Muscle layer of duodenum (tissue), 2 donors: Measurements from ENCODE around the gene FAM193B.
"Not testable (repeated sequence)": the region's sequence is repeated elsewhere in the genome, so short reads cannot be mapped to it uniquely, and the experiment has no call there.

ENCODE experiments used
- H3K27ac ChIP-seq: one replicate; pipeline ENCODE4 v1.7.0; 2013; ENCODE audit warnings: mild to moderate bottlenecking, low read length
- H3K27me3 ChIP-seq: one replicate; pipeline ENCODE4 v1.7.0; 2013; ENCODE audit warnings: low read depth, mild to moderate bottlenecking, control low read depth, low read length
- H3K36me3 ChIP-seq, 2 donors: one replicate each; pipeline ENCODE4 v1.7.0; 2013; ENCODE audit warnings: low read length in 2 of 2, control low read depth in 1 of 2, mild to moderate bottlenecking in 1 of 2; ENCODE audit not compliant: insufficient read depth in 2 of 2, control insufficient read depth in 1 of 2
- H3K4me1 ChIP-seq, 2 donors: one replicate each; pipeline ENCODE4 v1.7.0; 2013; ENCODE audit warnings: low read length in 2 of 2, mild to moderate bottlenecking in 2 of 2, control low read depth in 1 of 2, moderate library complexity in 1 of 2; ENCODE audit not compliant: insufficient read depth in 2 of 2, control insufficient read depth in 1 of 2
- H3K4me3 ChIP-seq, 2 donors: one replicate each; pipeline ENCODE4 v1.7.0; 2013; ENCODE audit warnings: low read length in 2 of 2, low read depth in 1 of 2, mild to moderate bottlenecking in 1 of 2
- H3K9me3 ChIP-seq, 2 donors: one replicate each; pipeline ENCODE4 v1.7.0; 2013; ENCODE audit warnings: low read length in 2 of 2, control low read depth in 1 of 2, mild to moderate bottlenecking in 1 of 2; ENCODE audit not compliant: control insufficient read depth in 1 of 2
- donor health status: healthy.

FAM193B gene

GRCh38 chr5:177575488-177575887 is 21.1 kb upstream of the FAM193B start:
- no peaks in the 10 kb centered on the region for H3K27me3 ChIP-seq
- no peaks in the 10 kb centered on the region for H3K4me1 ChIP-seq
- H3K4me3 ChIP-seq = no peak overlapping the region
- no peaks in the 10 kb centered on the region for H3K36me3 ChIP-seq
- no peaks in the 10 kb centered on the region for H3K9me3 ChIP-seq
- H3K27ac ChIP-seq = no peak overlapping the region

- no peaks in the 10 kb centered on the region for H3K4me1 ChIP-seq
- no peaks in the 10 kb centered on the region for H3K27me3 ChIP-seq
- H3K27ac ChIP-seq = no peak overlapping the region
- no peaks in the 10 kb centered on the region for H3K9me3 ChIP-seq
- no peaks in the 10 kb centered on the region for H3K36me3 ChIP-seq
- no peak overlapping the region for H3K4me3 ChIP-seq
These were observed 15.5 kb upstream of the FAM193B start for GRCh38 chr5:177569894-177570293.

- no peaks in the 10 kb centered on the region for H3K9me3 ChIP-seq
- no peaks in the 10 kb centered on the region for H3K4me1 ChIP-seq
- no peak overlapping the region for H3K4me3 ChIP-seq
- H3K27me3 ChIP-seq = no peaks in the 10 kb centered on the region
- no peak overlapping the region for H3K27ac ChIP-seq
- H3K36me3 ChIP-seq = no peaks in the 10 kb centered on the region
These were observed 14.0 kb upstream of the FAM193B start for GRCh38 chr5:177568326-177568725.

GRCh38 chr5:177565046-177565445 is 10.7 kb upstream of the FAM193B start:
- Histone ChIP-seq H3K27ac (no peak overlapping the region), H3K4me1 (no peaks in the 10 kb centered on the region), H3K36me3 (no peaks in the 10 kb centered on the region), H3K27me3 (no peaks in the 10 kb centered on the region), H3K4me3 (no peak overlapping the region), H3K9me3 (no peaks in the 10 kb centered on the region)

GRCh38 chr5:177559446-177559941 is 5.1 kb upstream of the FAM193B start:
- not testable (repeated sequence) for H3K36me3 ChIP-seq, H3K27ac ChIP-seq, H3K27me3 ChIP-seq, H3K4me3 ChIP-seq, H3K9me3 ChIP-seq, H3K4me1 ChIP-seq

GRCh38 chr5:177557796-177558195 is 3.4 kb upstream of the FAM193B start:
- no peak overlapping the region for H3K27ac ChIP-seq
- no peak overlapping the region for H3K4me3 ChIP-seq
- no peaks in the 10 kb centered on the region for H3K27me3 ChIP-seq
- no peaks in the 10 kb centered on the region for H3K9me3 ChIP-seq
- H3K36me3 ChIP-seq = no peaks in the 10 kb centered on the region
- peaks cover 5 to 9% of the 10 kb centered on the region in 2 donors for H3K4me1 ChIP-seq

- H3K27ac ChIP-seq = no peak overlapping the region
These were observed 2.8 kb upstream of the FAM193B start for GRCh38 chr5:177557041-177557647.

GRCh38 chr5:177555665-177556064 is 1.3 kb upstream of the FAM193B start:
- Histone ChIP-seq H3K9me3 (no peaks in the 10 kb centered on the region), H3K27ac (no peak overlapping the region), H3K36me3 (no peaks in the 10 kb centered on the region), H3K27me3 (no peaks in the 10 kb centered on the region), H3K4me3 (no peak overlapping the region), H3K4me1 (peaks cover 9 to 18% of the 10 kb centered on the region in 2 donors)

More at GRCh38 chr5:177557041-177557647, 2.8 kb upstream of the FAM193B start:
- no peaks in the 10 kb centered on the region for H3K27me3 ChIP-seq
- peaks cover 9 to 15% of the 10 kb centered on the region in 2 donors for H3K4me1 ChIP-seq
- no peak overlapping the region for H3K4me3 ChIP-seq
- H3K9me3 ChIP-seq = no peaks in the 10 kb centered on the region
- no peaks in the 10 kb centered on the region for H3K36me3 ChIP-seq

GRCh38 chr5:177555228-177555627 is 865 bp upstream of the FAM193B start:
- Histone ChIP-seq H3K27ac (no peak overlapping the region), H3K4me3 (peak overlapping the region; percentile 62 to 77), H3K36me3 (peaks cover 0 to 3% of the 10 kb centered on the region in 2 donors), H3K4me1 (peaks cover 9 to 18% of the 10 kb centered on the region in 2 donors), H3K9me3 (no peaks in the 10 kb centered on the region), H3K27me3 (no peaks in the 10 kb centered on the region)

GRCh38 chr5:177553671-177554429 is 513 bp downstream of the FAM193B start:
- H3K9me3 ChIP-seq = no peaks in the 10 kb centered on the region
- H3K4me1 ChIP-seq = peaks cover 9 to 19% of the 10 kb centered on the region in 2 donors
- H3K27ac ChIP-seq = peak overlapping the region; percentile 11

GRCh38 chr5:177552839-177553455 is 1.4 kb downstream of the FAM193B start:
- Histone ChIP-seq H3K9me3 (no peaks in the 10 kb centered on the region), H3K36me3 (peaks cover 0 to 4% of the 10 kb centered on the region in 2 donors), H3K4me1 (peaks cover 10 to 28% of the 10 kb centered on the region in 2 donors), H3K4me3 (peak overlapping the region; percentile 76 to 81), H3K27ac (peak overlapping the region; percentile 11), H3K27me3 (no peaks in the 10 kb centered on the region)

More at GRCh38 chr5:177553671-177554429, 513 bp downstream of the FAM193B start:
- H3K27me3 ChIP-seq = no peaks in the 10 kb centered on the region
- H3K4me3 ChIP-seq = peak overlapping the region; percentile 76 to 81
- peaks cover 0 to 4% of the 10 kb centered on the region in 2 donors for H3K36me3 ChIP-seq
